ENCODE measurements around the gene ANKS3. TPM values are rescaled to one million over a fixed set of nuclear protein-coding genes. Genes with fewer than 3 reads are reported as not detected.

ANKS3 gene
- total and polyA plus RNA-seq, 2 of the 8 experiments (the other 6 are each of a cell fraction or from before 2014, with no cell fraction given), result 15.5 to 23.9 TPM

DNA sequence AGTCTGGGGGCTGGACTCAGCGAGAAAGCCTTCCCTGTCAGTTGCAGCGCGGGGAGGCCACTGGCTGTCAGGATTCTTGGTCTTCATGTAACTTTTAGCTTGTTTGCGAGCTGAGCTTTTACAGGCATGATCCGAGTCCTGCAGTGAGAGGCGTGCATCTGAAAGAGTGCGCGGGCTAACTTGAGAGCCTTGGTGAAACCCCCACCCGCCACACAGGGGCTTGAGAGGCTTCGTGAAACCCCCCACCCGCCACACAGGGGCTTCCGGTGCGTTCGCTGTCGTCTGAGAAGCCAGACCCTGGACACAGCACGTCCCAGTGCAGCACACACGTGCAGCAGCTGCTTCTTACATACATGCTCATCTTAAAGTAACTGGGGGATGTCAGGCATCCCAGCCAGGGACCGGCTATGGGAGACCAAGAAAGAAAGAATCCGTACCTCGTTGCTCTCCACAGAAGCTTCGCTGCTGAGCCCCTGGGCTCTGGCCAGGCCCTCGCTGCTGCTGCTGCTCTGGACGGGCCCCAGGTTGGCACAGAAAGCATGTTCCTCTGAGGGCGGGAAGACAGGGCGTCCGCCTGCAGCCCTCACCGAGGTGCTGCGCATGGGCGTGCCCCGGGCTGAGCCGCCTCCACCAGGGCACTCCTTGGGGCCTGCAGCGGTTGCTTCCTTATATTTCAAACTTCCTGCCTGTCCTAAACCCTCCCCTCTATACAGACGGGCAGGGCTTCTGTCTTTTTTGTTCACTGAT, 32.9 kb downstream of the ANKS3 start:
- WGBS, 2 experiments (ENCODE audit: extremely low coverage in 1 of 2, insufficient coverage in 1 of 2, insufficient read length in 1 of 2, insufficient replicate concordance in 2 of 2, low coverage in 1 of 2, low lambda C conversion rate in 2 of 2, missing lambda C conversion rate in 1 of 2), result 90% methylated on average over 26 of the region's 33 CpGs; no CpG with 5 or more reads in 1 of the 2 experiments
- no peak overlapping the region for H3K18ac ChIP-seq (ENCODE audit: extremely low read depth, low read length)
- H4K20me1 ChIP-seq (replicated peaks in 1 of 2; ENCODE audit: control insufficient read depth in 1 of 2, insufficient read depth in 2 of 2, low read length in 2 of 2), result peaks cover 0 to 17% of the 10 kb centered on the region in 2 experiments
- no peak overlapping the region for H3K14ac ChIP-seq (ENCODE audit: insufficient read length)
- H2BK15ac ChIP-seq (ENCODE audit: low read length), result no peak overlapping the region
- no peak overlapping the region for H2BK12ac ChIP-seq (ENCODE audit: low read depth, low read length)
- H3K4me3 ChIP-seq (ENCODE audit: extremely low read depth in 1 of 4, insufficient read depth in 2 of 4, low read depth in 3 of 4, low read length in 4 of 4), result no peak overlapping the region
- no peak overlapping the region for H3K9ac ChIP-seq (replicated peaks in 1 of 4; ENCODE audit: extremely low read depth in 1 of 4, low read depth in 3 of 4, low read length in 3 of 4)
- no peak overlapping the region for H3K4me2 ChIP-seq (ENCODE audit: insufficient read depth in 1 of 2, low read depth in 2 of 2, low read length in 2 of 2)
- H3K27me3 ChIP-seq (replicated peaks in 1 of 4; ENCODE audit: control insufficient read depth in 3 of 4, extremely low read depth in 1 of 4, insufficient read depth in 3 of 4, low read length in 3 of 4), result no peaks in the 10 kb centered on the region
- no peak overlapping the region for H2BK20ac ChIP-seq (ENCODE audit: low read length)
- H4K5ac ChIP-seq (ENCODE audit: insufficient read length, low read depth, low read length), result no peak overlapping the region
- DNase-seq (ENCODE audit: low read depth in 1 of 2, low spot score in 2 of 2) (no peak), FAIRE-seq (no peak)
- no peak overlapping the region for H3K23ac ChIP-seq (ENCODE audit: insufficient read length)
- no peak overlapping the region for H4K8ac ChIP-seq (ENCODE audit: extremely low read depth, insufficient read depth, low read length)
- H3K56ac ChIP-seq (replicated peaks; ENCODE audit: insufficient read length, low read depth, low read length), result no peak overlapping the region
- H3K4me1 ChIP-seq (replicated peaks in 1 of 4; ENCODE audit: control insufficient read depth in 3 of 4, insufficient read depth in 4 of 4, low read length in 3 of 4), result no peaks in the 10 kb centered on the region
- H2BK5ac ChIP-seq (ENCODE audit: low read depth, low read length), result no peak overlapping the region
- H2BK120ac ChIP-seq (replicated peaks; ENCODE audit: low read depth, low read length), result no peak overlapping the region
- H2AFZ ChIP-seq (ENCODE audit: low read length), result no peak overlapping the region
- POLR2A ChIA-PET (ENCODE audit: partially characterized antibody), result interaction anchor here (1.0 to 1.1 kb wide), 2 partner anchors 9 to 59 kb away, joined by 3 read pairs; no protein-coding TSS in a partner anchor
- H3K9me3 ChIP-seq (ENCODE audit: insufficient read depth in 2 of 2, low read depth in 1 of 2, low read length in 1 of 2), result no peaks in the 10 kb centered on the region
- CTCF ChIA-PET (ENCODE audit: partially characterized antibody), result interaction anchor here (0.7 to 1.2 kb wide), 3 partner anchors 16 to 77 kb away, joined by 3 to 4 read pairs (median 4); no protein-coding TSS in a partner anchor
- H2AK5ac ChIP-seq (ENCODE audit: low read depth, low read length), result no peak overlapping the region
- H3K36me3 ChIP-seq (ENCODE audit: control insufficient read depth in 2 of 4, insufficient read depth in 4 of 4, low read length in 3 of 4), result peaks cover 16 to 45% (median 37%) of the 10 kb centered on the region in 4 experiments
- no peak overlapping the region for H3K27ac ChIP-seq (ENCODE audit: low read depth, low read length)
- no peaks in the 10 kb centered on the region for H3K79me2 ChIP-seq (ENCODE audit: control insufficient read depth in 1 of 2, insufficient read depth in 2 of 2, low read length in 2 of 2)
- TF ChIP-seq TAF1 (IDR thresholded peaks at IDR 0.05; ENCODE audit: low read depth, low read length) (no peak), POLR2A (IDR thresholded peaks at IDR 0.05; ENCODE audit: control extremely low read depth in 1 of 2, low read depth in 2 of 2, low read length in 2 of 2) (no peak), RNF2 (IDR thresholded peaks at IDR 0.05; ENCODE audit: borderline replicate concordance, low read depth, low read length, missing control alignments, poor library complexity, severe bottlenecking) (no peak), RFX5 (IDR thresholded peaks at IDR 0.05; ENCODE audit: borderline replicate concordance, low read depth, low read length) (no peak), CBX5 (IDR thresholded peaks at IDR 0.05; ENCODE audit: low read depth, low read length) (no peak)
- TF ChIP-seq, protein P1, sequence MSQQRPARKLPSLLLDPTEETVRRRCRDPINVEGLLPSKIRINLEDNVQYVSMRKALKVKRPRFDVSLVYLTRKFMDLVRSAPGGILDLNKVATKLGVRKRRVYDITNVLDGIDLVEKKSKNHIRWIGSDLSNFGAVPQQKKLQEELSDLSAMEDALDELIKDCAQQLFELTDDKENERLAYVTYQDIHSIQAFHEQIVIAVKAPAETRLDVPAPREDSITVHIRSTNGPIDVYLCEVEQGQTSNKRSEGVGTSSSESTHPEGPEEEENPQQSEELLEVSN (IDR thresholded peaks at IDR 0.05), result no peak
- TF ChIP-seq, protein P2, sequence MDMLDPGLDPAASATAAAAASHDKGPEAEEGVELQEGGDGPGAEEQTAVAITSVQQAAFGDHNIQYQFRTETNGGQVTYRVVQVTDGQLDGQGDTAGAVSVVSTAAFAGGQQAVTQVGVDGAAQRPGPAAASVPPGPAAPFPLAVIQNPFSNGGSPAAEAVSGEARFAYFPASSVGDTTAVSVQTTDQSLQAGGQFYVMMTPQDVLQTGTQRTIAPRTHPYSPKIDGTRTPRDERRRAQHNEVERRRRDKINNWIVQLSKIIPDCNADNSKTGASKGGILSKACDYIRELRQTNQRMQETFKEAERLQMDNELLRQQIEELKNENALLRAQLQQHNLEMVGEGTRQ (IDR thresholded peaks at IDR 0.05; ENCODE audit: low read length), result no peak
- no peak overlapping the region for H3K4ac ChIP-seq (replicated peaks; ENCODE audit: insufficient read length, low read depth, low read length)
- no peak overlapping the region for H4K91ac ChIP-seq (replicated peaks; ENCODE audit: insufficient read length, low read length)
- H3K23me2 ChIP-seq (ENCODE audit: low read depth, low read length), result no peaks in the 10 kb centered on the region
- H3K79me1 ChIP-seq (ENCODE audit: low read depth, low read length), result no peaks in the 10 kb centered on the region

Data from H1 (cell line).